GM19240 (cell line): Measurements from ENCODE around the gene NOBOX.
"Not testable (repeated sequence)": the region's sequence is repeated elsewhere in the genome, so short reads cannot be mapped to it uniquely, and the experiment has no call there.

ENCODE experiments used
- DNase-seq: peaks from one replicate; pipeline ENCODE4 v3.0.0; 2011; ENCODE audit warnings: low spot score; ENCODE audit not compliant: insufficient read length

The NOBOX gene

DNA sequence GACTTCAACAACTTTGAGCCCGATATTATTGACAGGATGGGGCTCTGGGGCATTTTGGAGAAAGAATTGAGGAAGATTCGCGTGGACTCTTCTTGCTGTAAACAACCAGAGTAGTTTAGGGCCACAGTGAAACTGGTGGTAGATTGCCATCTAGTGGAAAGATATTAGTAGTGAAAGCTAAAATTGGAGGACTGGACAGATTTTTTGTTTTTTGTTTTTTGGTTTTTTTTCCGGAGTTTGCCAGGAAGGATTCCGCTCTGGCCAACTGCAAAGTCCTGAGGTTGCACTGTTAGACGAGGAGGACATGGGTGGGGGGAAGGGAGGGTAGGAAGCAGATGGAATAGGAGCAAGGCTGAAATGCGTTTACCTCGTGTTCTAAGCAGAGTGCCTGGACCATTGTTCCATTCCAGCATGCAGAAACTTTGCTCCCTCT, 11.7 kb downstream of the NOBOX start:
- DNase-seq: peak; percentile 41

DNA sequence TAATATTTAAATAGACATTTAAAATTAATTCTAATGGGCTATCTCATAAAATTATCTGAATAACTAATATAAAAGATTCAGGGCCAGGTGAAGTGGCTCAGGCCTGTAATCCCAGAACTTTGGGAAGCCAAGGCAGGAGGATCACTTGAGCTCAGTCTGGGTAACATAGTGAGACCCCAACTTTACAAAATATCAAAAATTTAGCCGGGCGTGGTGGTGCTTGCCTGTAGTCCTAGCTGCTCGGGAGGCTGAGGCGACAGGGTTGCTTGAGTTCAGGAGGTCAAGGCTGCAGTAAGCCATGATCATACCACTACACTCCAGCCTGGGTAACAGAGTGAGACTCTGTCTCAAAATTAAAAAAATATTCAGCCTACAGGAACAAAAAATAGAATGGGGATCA, 12.5 kb downstream of the NOBOX start:
- no peak for DNase-seq

DNA sequence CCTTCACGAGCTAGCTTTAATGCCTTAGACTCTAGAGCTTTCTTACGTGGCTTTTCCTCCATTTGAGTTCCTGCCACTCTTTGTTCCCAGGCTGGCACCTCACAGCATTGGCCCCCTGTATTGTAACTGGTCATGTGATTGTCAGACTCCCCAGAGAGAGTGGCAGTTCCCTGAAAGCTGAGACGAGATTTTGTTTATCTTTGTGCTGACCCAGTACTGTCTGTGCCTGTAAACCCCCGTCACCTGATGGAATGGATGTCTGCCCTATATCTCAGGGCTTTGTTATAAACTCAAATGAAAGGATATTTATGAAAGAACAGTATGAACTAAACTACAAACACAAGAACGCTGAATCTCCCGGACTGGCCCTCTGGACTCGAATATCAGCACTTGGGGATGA, 13.0 kb downstream of the NOBOX start:
- DNase-seq: no peak

DNA sequence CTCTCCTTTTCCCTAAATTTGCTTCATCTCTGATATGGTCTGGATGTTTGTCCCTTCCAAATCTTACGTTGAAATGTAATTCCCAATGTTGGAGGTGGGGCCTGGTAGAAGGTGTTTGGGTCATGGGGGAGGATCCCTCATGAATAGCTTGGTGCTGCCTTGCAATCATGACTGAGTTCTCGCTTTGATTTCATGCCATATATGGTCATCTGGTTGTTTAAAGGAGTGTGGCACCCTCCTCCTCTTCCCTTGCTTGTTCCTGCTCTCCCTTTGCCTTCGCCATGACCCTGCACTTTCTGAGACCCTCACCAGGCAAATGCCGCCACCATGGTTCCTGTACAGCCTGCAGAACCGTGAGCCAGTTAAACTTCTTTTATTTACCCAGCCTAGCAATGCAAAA, 14.5 kb downstream of the NOBOX start:
- DNase-seq: no peak

DNA sequence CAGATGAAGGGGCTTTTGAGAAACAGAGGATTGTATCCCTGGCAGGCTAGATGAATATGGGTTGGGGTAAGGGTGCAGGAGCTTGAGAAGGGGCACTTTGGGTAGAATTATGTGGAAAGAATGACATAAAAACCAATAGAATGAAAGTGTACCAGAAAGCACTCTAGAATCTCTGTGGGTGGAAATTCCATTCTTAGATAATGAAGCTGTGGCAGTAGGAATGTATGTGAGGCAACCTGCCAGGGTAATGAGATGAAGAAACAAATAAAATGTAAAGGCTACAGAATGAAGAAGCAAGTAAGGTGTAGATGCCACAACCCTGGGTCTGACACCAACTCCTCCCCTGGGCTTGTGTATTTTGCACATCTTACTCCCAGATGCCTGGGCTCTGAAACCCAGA, 16.8 kb downstream of the NOBOX start:
- DNase-seq: no peak

DNA sequence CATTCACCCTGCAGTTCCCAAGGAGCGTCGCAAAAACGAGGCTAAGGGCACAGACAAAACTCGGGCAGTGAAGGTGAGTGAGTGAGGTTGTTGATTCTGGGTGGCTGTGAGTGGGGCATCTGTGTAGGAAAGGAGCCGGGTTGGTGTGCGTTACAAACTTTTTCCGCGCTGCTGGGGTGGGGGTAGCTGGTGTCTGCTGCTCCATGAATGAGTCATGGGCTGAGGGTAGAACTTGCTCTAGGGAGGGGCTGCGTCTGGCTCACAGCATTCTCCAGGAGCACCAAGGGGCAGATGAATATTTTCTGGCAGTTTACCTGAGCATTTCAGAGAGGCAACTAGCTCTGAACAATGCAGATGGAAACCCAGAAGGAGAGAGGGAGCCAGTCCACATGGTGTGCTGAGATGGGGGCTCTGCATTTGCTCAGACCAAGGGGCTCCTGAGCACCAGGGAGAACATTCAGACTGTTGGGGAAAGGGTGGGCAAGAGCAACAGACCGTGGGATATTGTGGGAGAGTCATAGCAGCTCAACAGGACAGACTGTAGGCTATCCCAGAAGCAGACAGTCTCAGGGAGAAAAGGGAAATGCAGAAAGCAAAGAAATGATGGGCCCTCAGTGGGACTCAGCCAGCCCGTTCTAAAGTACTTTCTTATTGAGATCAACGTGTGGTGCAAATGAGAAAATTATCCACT, 18.8 kb downstream of the NOBOX start:
- no peak for DNase-seq

DNA sequence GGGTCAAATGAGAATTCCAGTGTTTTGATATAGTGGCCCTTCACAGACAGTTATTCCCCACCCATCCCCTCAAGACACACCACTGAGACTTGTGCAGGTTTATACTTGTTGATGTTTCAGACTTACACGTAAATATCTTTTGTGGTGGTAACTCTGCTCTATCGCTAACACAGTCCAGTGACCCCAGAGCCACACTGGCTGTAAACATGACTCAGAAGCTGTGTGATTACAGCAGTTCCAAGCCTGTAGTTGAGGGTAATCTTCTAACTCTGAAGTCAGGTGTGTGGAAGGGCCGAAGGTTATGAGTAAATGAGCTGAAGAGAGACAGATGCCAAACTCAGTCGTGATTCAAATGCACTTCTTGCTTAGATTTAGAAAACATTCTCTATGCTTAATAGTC, 19.4 kb downstream of the NOBOX start:
- DNase-seq: no peak

DNA sequence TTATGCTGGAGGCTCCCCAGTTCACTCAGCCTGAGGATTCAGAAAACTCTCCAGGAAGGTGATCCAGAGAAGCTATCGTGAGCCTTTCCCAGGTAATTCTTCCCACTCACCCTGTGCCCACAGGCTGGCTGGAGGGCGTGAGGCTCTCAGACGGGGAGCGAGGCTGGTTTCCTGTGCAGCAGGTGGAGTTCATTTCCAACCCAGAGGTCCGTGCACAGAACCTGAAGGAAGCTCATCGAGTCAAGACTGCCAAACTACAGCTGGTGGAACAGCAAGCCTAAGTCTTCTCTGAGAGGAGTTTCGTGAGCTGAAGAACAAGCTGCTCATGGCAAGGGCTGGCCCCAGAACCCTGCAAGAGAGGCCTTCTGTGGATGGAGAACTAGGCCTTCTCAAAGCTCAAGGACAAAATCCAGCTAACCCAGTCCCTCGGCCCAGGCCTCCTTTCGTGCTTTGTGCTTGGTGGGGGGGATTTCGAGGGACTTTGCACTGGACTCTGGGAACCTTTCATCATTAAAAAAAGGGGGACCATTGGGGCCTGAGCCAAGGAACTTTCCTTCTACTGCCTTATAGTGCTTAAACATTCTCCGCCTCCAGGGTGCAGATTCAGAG, 23.6 kb downstream of the NOBOX start:
- no peak for DNase-seq

DNA sequence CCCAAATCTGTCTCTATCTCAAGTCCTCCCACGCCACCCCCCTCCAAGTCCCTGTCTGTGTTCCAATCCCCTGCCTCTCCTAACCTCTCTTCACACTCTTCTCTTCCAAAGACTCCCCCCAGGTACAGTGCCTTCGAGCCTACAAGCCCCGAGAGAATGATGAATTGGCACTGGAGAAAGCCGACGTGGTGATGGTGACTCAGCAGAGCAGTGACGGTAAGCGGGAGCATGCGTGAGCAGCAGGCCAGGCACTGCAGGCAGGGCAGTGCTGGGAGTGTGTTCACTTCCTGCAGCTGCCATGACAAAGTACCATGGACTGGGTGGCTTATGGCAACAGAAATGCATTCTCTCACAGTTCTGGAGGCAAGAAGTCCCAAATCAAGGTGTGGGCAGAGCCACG, 24.8 kb downstream of the NOBOX start:
- no peak for DNase-seq

DNA sequence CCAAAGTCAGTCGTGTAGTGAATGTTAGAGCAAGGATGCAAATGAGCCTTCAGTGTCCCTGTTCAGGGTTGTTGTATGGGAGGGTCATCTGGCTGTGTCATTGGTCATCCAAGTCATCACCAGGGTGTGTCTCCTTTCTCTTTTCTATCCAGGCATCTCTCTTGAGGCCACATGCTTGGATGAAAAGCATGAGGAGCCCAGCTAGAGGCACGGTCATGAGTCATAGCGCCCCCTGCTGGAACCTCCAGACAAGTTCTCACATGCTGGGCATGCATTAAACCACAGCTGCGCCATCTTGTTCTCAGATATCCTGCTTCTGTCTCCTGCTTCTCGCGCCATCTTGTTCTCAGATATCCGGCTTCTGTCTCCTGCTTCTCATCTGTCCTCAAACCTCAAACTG, 34.3 kb downstream of the NOBOX start:
- not testable (repeated sequence) for DNase-seq

DNA sequence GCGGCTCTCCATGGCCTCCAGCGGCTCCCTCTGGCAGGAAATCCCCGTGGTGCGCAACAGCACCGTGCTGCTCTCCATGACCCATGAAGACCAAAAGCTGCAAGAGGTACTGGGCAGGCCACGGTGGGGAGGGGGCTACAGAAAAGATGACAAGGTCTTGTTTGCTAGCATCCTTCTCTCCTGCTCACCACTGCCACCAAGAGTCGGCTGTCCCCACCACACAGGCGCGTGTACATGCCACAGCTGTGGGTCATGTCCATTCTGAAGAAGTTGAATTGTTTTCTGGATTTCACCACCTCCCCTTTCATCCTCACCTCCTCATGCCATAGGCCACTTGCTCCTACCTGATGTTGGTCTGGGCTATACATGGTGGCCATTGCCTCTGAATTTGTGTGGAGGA, 36.2 kb downstream of the NOBOX start:
- not testable (repeated sequence) for DNase-seq

DNA sequence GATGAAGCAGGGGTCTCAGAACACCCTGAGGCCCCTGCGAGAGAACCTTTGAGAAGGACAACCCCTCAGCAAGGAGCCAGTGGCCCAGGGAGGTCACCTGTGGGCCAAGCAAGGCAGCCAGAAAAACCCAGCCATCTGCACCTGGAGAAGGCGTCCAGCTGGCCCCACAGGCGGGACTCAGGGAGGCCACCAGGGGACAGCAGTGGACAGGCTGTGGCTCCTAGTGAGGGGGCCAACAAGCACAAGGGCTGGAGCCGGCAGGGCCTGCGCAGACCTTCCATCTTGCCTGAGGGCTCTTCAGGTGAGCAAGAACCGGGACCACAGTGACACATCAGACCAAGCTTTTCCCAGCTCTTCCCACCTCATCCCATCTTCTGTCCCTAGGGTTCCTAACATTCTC, 38.0 kb downstream of the NOBOX start:
- DNase-seq: not testable (repeated sequence)

DNA sequence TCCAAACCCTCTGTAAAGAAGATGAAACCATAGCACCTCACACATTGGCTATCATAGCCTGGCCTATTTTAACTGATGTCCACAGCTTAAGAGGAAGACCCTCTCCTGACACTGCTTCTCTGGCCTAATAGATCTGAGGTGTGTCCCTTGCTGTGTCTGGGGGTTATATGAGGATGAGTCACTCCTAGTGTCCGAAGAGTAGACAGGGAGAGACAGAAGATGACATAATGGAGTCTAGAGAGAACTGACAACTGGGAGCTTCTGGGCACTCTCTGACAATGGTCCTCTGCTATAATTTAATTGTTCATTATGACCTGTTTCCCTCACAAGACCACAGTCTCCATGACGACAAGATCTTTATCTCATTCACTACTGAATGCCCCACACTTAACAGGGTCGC, 41.4 kb downstream of the NOBOX start:
- not testable (repeated sequence) for DNase-seq

DNA sequence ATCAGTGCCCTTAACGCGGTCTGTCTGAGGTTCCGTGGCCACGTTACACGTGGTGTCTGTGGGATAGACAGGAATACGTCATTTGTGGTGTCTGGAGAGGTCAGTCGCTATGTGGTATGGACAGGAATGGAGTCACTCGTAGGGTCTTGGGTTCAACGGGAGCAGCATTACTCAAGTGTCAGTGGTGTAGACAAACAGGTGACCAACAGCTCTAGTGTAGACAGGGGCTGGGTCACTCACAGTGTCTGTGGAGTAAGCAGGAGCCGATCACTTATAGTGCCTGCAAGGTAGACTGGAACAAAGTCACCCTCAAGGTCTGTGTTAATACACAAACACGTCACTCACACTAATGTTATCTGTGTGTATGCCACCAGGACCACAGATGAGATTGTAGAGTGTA, 46.6 kb downstream of the NOBOX start:
- not testable (repeated sequence) for DNase-seq

DNA sequence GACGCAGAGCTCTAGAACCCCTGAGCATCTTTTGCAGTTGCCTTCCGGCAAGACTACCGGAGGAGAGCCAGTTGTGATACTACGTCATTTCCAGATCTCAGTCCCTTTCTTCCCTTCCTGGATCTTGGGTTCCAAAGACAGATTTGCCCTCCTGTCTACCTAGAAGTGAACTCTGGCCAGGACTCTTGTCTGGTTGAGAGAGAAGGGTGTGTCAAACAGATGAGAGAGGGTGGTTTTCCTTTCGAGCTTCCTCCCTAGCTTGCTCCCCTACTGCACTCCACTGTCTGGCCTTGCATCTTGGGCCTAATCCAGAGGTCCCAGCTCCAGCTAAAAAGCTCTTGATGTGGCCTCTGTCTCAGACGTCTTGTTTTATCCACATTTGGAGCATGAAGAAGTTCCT, 47.3 kb downstream of the NOBOX start:
- DNase-seq: not testable (repeated sequence)

DNA sequence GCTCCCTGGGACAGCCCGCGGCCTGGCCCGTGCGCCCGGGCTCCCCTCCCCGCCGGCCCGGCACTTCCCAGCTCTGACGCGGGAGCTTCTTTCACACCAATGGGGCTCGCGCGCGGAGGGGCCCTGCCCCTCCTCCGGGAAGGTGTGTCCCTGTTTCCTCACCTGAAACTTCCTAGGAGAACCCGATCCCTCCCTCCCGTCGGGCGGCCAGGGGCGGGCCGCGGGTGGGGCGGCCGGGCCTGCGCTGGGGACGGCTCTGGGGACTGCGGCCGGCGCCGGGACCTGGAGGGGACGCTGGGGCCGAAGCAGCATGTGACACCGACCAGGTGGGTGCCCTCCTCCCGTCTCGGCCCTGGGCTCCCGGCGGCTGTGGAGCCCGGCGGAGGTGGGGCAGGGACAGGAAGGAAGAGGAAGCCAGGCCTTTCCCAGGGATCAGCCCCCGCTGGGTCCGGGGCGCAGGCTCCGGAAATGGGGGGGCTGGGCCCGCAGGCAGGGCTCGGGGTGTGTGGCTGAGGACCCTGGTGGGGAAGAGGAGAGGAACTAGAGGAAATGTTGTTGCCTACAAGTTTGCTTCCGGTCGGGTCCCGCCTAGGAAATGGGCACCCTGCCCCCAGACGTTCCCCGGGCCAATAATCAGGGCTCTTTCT, 48.2 kb downstream of the NOBOX start, which contains the start of gene ARHGEF5:
ARHGEF5 (plus strand) TSS at position 227 of the 647 bp plus-strand sequence. CDS start 7,268 bp downstream, outside the sequence.
- not testable (repeated sequence) for DNase-seq

DNA sequence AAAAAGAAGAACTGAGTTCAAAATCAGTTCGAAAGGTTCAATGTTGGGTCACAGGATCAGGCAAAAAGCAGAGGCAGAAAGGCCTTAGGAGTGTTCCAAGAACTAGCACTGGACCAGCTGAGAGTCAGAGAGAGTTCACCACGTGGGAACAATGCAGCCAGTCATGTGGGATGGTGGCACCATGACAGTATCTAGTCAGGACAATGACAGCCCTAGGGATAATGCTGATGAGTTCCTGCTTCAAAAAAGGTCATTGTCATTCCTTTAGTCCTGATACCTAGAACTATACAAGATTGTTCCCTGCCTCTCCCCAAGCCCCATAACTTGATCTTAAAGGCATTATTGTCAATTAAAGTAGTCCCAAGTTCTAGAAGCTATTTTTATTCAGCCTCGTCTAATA, 51.8 kb downstream of the NOBOX start:
- not testable (repeated sequence) for DNase-seq

DNA sequence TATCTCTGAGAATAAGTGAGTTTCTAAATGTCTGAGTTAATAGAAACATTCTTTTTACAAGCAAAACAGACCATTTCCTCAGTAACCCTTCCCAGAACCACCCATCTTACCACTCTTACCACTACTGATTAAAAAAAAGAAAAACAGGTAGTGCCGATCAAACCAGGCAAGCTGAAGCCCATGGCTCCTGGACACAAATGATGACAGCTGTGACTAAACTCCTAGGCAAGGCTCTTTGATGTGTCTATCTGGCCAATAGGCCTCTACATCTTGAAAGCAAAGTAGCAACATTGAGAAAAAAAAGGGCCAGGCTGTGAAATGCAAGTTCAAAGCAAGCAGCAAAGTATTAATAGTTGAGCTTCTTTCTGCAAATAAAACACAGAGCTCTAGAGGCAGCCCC, 54.9 kb downstream of the NOBOX start:
- not testable (repeated sequence) for DNase-seq
